ENCODE data around the gene PIP5K1B.
A peak's percentile ranks its signal among the peaks of the same experiment; 100 is the strongest.

The PIP5K1B gene

DNA sequence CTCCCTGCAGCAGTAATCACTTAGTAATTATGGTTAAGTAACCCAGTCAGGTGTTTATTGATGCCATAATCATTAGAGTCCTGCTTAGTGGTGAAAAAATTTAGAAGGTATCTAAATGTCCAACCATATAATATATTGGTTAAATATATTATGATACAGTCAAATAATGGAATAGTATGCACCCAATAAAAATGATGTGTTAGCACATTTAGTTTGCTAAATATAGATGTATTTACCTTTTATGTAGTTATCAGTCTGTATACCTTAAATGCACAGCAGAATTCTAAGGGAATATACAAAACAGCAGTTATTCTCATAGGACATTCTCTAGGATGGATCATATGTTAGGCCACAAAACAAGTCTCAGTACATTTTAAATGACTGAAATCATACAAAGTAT, 218.4 kb downstream of the PIP5K1B start:
- DNase-seq: no peak

DNA sequence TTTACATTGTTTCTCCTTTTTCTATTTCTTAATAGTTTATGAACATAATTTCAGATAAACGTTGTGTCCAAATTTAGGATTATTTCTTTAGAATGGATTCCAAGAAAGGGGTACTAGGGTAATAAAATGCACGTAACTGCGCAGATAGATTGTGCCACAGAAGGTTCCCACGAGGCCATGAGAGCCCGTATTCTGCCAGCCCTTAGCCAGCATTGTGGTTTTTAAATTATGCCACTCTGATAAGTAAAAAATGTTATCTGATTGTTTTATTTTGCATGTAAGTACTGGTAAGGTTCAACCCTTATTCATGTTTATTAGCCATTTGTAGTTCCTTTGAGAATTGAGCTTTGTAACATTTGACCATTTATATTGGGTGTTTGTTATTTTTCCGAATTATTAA, 220.1 kb downstream of the PIP5K1B start:
- DNase-seq: no peak

GRCh38 chr9:68927165-68927564, 222.1 kb downstream of the PIP5K1B start:
- no peak for DNase-seq

GRCh38 chr9:68931821-68932220, 226.8 kb downstream of the PIP5K1B start:
- DNase-seq: peak; percentile 33

- no peak for DNase-seq
Observed at GRCh38 chr9:68932458-68932857, 227.4 kb downstream of the PIP5K1B start.

DNA sequence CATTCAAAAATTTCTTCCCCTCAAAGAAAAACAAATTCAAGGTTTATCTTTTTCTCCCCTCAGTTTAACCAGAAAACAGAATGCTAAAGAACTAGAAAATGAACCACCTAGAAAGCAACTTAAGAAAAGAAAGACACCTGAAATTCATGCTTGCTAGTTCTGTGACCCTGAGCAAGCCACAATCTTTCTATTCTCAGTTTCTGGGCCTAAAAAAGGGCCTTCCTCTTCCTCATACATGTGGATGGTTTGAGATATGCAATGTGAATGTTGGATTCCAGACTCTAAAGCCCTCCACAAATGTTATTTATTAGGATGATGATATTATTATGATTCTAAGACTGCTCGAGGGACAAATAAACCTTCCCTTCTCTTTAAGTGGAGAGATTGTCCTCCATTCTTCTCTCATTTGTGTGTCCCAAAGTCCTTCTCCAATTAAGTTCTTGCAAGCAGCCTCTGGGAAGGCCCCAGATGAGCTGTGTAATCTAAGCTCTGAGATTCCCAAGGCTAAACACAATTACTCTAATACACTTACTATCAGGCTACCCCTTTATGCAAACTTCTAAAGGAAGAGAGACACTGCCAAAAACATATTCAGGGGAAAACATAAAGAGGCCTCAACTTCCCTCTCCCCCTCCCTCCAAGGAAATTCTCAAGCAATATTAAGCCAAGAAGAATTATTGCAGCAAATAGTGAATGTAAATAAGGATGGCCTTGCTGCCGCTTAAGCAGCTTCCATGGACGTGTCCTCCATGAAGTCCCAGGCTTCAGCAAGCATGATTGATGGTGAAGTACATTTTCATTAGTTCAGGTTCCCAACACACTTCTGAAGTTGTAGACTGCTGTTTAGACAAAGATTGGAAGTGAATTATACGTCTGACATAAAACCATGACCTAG, 228.6 kb downstream of the PIP5K1B start:
- DNase-seq: no peak

- no peak for DNase-seq
Observed at GRCh38 chr9:68934329-68934644, 229.2 kb downstream of the PIP5K1B start.

DNA sequence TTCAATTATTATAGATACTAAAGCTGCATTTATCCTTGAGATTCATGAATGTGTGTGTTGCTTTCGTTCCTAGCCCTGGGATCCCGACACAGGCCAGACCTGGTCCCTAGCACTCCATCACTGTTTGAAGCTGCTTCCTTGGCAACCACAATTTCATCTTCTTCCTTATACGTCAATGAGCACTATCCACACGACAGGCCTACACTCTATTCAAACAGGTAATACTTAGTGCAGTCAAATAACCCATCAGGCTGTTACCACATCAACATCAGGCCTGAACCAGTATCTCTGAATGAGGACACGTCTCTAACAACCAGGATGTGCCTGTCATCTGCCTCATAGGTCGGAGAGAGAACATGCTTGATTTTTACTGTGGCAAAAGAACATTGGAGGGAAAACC, 235.5 kb downstream of the PIP5K1B start:
- no peak for DNase-seq

DNA sequence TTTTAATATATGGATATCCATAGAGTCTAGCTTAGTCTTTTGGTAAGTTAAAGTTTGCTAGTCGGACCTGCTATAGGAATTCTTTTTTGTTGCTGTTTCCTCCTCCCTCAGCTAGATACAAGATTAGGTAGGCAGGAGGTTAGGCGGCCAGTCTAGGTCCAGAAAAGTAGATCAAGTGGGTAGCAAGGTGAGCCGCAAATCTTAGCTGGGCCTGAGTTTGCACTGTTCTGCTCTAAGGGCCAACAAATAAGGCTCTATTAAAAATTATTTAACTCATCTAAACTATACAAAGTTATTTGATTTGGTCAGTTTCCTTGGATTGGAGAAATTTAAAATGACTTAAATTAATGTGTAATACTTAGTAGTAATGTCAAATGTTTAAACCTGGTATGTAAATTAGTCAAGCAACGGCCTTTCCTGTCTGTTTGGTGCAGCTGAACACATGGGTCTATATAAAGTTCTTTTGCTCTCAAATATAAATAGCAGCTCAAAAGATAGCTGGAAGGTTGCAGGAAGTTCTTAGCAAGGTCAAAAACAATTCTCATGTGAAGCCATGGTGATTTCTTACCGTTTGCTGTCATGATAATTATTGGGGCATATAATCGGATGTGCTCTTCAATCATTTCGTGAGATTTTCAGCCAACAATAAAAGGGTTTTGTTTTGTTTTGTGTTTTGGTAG, 236.9 kb downstream of the PIP5K1B start:
- no peak for DNase-seq

DNA sequence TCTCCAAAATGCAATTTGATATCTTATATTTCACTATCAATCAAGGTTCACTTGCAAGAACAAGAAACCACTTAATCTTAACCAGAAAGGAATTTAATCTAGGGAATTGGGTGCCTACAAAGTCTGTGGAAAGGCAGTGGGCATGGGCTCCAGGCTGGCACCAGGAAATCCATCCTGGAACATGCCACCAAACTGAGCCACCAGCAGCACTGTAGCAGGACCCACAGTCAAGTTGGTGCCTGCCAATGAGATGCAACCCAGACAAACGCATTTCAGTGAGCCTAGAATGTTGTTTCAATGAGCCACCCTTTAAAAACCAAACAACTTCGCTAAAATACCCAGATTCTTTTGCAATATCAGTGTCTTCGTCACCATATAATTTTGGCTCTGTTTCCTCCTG, 237.8 kb downstream of the PIP5K1B start:
- no peak for DNase-seq

DNA sequence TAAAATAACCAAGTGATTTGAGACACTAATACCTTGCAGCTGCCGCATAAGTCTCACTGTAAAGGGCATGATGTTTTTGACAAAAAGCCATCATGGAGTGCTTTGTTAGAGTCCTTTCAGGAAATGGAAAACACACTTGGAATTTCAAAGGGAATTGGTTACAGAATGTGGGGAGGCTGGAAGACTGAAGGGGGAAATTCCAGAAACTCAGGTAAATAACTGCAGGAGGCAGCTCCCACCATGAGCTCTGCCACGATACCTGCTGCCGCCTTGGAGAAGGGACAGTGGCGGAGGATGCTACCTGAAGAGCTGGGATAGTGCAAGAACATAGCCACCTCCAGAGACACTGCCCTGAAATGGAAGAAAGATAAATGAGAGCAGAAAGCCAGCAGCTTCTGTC, 242.0 kb downstream of the PIP5K1B start:
- no peak for DNase-seq

DNA sequence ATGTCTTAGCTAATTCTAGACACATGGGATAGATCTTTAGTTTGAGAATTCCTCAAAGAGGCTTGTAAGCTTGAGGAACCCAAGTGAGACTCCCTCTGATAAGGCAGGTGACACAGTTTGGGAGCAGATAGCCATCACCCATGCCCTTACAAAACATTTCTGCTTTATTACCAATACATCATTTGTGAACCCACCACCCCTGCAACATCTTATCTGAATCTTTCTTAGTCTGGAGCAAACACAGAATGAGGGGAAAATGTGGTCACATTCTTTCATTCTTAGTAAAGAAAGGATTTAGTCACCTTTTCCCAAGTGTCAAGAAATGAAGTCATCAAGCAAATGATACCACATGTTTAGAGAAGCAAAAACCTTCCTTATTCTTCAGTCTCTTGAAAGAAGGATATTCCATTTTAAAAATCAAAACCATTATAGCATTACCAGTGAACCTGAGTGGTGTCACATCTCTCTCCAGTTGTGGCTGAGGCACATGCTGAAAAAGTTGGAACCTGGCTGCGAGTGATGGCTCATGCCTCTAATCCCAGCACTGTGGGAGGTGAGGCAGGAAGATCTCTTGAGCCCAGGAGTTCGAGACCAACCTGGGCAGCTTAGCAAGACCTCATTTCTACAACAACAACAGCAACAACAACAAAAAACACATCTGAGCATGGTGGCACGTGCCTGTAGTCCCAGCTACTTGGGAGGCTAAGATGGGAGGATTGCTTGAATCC, 243.0 kb downstream of the PIP5K1B start:
- DNase-seq: peak; percentile 81

GRCh38 chr9:68949271-68950000, 244.4 kb downstream of the PIP5K1B start:
- DNase-seq: peak; percentile 47

DNA sequence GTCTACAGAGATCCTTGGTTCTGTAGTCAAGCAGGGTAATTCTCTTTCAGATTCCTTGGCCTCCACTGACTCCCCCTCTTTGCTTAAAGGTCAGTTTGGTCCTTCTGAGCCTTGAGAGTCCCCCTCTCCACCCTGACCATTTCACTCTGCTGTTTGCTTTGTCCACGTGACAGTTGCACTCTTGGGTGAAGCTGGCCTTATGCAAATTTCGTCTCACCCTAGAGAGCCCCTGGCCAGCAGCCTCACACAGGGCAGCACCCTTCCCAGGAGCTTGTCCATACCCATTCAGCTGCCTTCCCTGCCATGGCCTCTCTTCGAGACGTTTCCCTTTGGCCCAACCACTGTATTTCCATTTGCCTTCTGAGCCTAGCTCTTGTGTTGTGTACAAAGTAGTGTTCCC, 245.1 kb downstream of the PIP5K1B start:
- no peak for DNase-seq

DNA sequence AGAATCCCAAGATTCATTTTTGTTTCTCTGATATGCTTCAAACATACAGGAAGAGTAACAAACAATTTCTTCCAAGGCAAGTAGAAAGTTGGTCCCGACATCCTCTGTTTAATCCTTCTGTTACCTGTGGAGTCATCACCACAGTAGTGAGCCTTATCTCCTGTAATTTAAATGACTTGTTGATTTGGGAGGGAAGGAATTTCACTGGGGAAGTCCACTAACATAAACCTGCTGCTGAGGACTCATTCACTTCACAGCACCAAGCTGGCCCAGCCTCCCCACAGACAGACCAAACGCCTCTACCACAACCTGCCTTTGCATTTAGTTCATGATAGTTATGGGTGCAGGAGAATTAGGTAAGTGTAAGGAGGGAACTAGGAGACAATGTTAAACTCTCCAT, 245.6 kb downstream of the PIP5K1B start:
- no peak for DNase-seq

DNA sequence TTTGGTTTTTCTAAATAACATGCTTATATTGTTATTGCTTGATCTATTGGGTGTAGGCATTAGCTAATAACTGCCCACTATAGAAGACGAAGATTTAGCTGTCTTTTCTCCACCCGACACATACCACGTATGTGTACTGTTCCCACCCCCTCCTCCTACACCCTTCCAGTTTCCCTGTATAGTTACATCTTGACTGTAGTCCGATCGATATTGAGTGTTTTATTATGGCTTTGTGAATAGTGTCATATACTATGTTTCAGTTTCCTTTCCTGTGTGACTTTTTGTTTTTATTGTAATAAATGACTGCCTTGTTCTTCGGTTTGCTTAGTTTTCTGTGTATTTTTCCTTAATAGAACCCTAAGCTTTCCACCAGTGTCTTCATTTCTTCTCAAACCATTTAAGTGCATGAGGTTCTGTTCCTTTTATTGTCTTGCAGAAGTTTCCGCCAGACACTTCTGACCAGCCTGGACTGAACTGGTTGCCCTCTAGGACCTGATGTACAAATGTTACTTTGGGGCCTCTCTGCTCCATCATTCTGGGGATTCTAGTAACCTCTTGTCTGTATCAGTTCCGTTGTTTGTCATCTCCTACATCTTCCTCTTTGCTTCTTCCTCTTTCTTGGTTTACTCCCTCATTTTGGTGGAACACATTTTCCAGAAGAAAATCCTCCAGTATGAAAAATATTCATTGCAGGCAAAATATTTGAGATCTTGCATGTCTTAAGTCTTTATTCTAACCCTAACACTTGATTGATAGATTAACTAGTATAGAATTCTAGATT, 247.0 kb downstream of the PIP5K1B start:
- DNase-seq: peak; percentile 55

DNA sequence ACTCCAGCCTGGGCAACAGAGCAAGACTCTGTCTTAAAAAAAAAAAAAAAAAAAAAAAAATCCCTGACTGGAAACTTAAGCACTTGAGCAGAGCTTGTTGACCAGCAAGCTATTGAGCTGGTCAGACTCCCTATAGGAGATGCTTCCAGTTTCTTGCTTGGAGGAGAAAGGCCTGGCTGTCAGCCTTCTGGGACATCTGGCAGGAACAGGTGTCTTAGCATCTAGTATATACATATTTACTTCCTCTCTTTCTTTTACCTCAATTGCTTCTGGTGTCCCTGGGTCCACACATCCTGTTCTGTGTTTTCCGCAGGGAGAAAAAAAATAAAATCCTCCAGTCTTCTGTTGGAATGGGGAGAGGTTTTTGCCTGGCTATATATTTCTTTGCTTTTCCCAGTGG, 248.7 kb downstream of the PIP5K1B start:
- DNase-seq: no peak

DNA sequence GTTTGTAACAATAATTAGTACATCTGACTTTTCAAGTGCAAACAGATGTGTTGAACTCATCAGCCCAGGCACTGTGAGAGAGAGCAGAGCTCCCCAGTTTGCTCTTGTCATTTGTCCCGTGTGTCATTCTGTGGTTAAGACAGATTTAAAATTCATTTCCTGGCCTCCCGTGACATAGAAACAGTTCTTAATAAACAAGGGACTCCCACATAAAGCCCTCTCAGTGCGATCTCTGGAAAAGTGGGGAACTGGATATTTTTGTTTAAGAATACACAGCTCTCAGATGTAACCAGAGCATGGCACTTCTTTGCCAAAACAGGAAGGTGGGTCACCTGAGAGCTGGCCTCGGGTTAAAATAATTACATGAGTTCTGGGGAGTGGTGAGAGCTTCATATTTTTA, 250.3 kb downstream of the PIP5K1B start:
- DNase-seq: peak; percentile 43

DNA sequence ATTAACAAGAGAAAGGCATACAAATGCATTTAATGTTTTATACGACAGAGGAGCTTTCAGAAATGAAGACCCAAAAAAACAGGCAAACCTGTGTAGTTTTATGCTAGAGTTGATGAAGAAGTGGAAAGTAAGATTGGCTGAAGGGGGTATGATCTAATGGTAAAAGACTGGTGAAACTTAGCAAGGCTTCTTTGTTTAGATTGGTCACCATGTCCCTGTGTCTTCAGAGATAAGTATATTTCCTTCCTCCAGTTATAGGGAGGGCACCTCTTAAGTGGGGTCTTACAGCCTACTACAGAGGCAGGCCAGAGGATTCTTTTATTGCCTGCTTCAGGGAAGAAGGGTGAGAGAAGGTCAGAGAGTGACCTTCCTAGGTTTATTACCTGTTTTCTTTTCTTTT, 252.4 kb downstream of the PIP5K1B start:
- no peak for DNase-seq

- no peak for DNase-seq
Observed at GRCh38 chr9:68961587-68961986, 256.5 kb downstream of the PIP5K1B start.

DNA sequence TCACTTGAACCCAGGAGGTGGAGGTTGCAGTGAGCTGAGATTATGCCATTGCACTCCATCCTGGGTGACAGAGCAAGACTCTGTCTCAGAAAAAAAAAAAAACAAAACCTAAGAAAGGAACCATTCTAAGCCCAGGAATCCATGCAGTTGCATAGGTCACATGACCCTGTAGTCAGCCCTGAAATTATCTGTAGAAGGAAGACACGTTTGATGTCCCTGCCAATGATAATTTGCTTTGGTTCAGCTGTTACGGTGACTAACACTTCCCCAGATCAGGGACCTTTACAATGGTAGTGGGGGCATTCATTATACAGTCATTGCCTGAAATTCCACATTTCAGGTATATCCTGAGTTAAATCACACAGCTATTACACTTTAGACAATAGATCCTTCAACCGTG, 258.4 kb downstream of the PIP5K1B start:
- no peak for DNase-seq

DNA sequence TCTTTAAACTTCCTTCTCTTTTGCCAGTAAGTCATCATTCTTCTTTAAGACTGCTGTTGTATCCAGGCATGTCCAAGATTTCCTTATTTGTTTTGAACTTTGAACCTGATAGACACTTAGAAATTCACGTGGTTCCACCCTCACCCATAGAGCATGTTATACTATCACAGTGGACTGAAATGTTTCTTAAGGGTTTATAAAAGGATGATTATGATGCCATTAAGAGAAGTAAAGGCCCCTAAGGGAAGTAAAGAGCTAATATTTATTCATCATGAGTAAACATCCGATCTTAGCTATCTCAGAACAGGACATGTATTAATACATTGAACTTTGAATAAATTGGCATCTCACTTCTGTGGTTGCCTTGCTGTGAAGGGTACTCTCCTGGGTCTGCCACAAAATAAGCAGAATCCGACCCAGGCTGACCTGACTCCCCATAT, 259.1 kb downstream of the PIP5K1B start:
- no peak for DNase-seq
